ENCODE data around the gene CCDC33. TPM values are rescaled to one million over a fixed set of nuclear protein-coding genes. Genes with fewer than 3 reads are reported as not detected.
"Not testable (repeated sequence)": the region's sequence is repeated elsewhere in the genome, so short reads cannot be mapped to it uniquely, and the experiment has no call there.

CCDC33 gene
- total RNA-seq, 4 donors from 2014 or later: not detected

DNA sequence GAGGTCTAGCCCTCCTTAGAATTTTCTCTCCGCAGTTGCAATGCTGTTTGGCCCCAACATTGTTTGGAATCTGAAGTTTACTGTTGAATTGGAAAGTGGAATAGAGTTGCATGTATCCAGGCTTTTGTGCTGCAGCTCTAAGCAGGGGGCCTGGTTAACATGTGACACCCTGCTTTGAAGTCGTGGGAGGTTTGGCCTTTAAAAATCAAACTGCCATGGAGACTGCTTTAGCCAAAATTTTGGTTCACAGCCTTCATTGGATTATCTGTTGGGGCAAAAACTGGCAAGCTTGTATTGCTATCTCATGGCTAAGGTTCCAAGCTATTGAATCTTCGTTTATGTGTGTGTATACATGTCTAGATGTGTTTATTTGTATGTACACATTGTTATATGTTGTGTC, 115.5 kb downstream of the CCDC33 start:
- TF ChIP-seq POLR2A (IDR thresholded peaks at IDR 0.05): no peak
- no peak for TF ChIP-seq EP300 (IDR thresholded peaks at IDR 0.05)
- TF ChIP-seq, protein P1, sequence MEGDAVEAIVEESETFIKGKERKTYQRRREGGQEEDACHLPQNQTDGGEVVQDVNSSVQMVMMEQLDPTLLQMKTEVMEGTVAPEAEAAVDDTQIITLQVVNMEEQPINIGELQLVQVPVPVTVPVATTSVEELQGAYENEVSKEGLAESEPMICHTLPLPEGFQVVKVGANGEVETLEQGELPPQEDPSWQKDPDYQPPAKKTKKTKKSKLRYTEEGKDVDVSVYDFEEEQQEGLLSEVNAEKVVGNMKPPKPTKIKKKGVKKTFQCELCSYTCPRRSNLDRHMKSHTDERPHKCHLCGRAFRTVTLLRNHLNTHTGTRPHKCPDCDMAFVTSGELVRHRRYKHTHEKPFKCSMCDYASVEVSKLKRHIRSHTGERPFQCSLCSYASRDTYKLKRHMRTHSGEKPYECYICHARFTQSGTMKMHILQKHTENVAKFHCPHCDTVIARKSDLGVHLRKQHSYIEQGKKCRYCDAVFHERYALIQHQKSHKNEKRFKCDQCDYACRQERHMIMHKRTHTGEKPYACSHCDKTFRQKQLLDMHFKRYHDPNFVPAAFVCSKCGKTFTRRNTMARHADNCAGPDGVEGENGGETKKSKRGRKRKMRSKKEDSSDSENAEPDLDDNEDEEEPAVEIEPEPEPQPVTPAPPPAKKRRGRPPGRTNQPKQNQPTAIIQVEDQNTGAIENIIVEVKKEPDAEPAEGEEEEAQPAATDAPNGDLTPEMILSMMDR (IDR thresholded peaks at IDR 0.05): no peak
- DNase-seq (ENCODE audit: low spot score in 2 of 2): no peak
- Histone ChIP-seq H3K27ac (no peak overlapping the region), H3K4me3 (no peak overlapping the region), H3K9me3 (peaks cover 0 to 5% (median 0%) of the 10 kb centered on the region in 4 donors), H3K4me1 (peaks cover 0 to 8% (median 0%) of the 10 kb centered on the region in 4 donors), H3K36me3 (no peaks in the 10 kb centered on the region), H3K27me3 (no peaks in the 10 kb centered on the region)
- 47 to 49% methylated on average over 3 of the region's 3 CpGs for WGBS, 2 donors

DNA sequence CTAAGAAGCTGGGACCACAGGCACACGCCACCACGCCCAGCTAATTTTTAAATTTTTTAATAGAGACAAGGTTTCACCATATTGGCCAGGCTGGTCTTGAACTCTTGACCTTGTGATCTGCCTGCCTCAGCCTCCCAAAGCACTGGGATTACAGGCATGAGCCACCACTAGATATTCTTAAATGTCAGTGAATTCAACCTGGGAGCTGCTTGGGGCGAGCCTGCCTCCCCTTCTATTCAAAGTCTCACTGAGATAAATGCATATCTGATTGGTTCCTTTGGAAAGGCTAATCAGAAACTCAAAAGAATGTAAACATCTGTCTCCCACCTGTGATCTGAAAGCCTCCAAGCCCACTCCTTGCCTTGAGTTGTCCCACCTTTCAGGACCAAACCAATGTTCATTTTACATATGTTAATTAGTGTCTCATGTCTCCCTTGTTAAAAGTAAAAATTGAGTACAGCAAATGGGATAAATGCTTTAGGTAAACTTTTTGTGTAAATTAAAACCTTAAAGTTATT, 116.3 kb downstream of the CCDC33 start:
- 93 to 94% methylated on average over 3 of the region's 3 CpGs for WGBS, 2 donors

DNA sequence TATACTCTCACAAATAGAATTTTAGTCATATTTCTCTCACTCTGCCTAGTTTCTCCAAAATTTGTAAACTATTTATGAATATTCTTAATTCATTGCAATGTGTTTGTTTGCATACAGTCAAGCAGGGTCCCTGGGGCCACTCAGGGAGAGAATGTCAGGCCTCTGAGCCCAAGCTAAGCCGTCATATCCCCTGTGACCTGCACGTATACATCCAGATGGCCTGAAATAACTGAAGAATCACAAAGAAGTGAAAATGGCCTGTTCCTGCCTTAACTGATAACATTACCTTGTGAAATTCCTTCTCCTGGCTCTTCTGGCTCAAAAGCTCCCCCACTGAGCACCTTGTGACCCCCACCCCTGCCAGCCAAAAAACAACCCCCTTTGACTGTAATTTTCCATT, 117.9 kb downstream of the CCDC33 start:
- not testable (repeated sequence) for H3K27me3 ChIP-seq; H3K9me3 ChIP-seq; H3K4me3 ChIP-seq; H3K27ac ChIP-seq; DNase-seq (ENCODE audit: low spot score in 2 of 2); H3K36me3 ChIP-seq
- 85 to 89% methylated on average over 2 of the region's 2 CpGs for WGBS, 2 donors
- peaks cover 0 to 12% (median 0%) of the 10 kb centered on the region in 4 donors for H3K4me1 ChIP-seq

More for the DNA sequence above, 116.3 kb downstream of the CCDC33 start:
- Histone ChIP-seq H3K27me3 (no peaks in the 10 kb centered on the region), H3K4me3 (no peak overlapping the region), H3K9me3 (peaks cover 0 to 5% (median 0%) of the 10 kb centered on the region in 4 donors), H3K36me3 (no peaks in the 10 kb centered on the region), H3K4me1 (peaks cover 0 to 12% (median 0%) of the 10 kb centered on the region in 4 donors), H3K27ac (no peak overlapping the region)
- TF ChIP-seq POLR2A (IDR thresholded peaks at IDR 0.05): no peak
- no peak for TF ChIP-seq EP300 (IDR thresholded peaks at IDR 0.05)
- TF ChIP-seq, protein P1 (IDR thresholded peaks at IDR 0.05): no peak
- DNase-seq (ENCODE audit: low spot score in 2 of 2): no peak

DNA sequence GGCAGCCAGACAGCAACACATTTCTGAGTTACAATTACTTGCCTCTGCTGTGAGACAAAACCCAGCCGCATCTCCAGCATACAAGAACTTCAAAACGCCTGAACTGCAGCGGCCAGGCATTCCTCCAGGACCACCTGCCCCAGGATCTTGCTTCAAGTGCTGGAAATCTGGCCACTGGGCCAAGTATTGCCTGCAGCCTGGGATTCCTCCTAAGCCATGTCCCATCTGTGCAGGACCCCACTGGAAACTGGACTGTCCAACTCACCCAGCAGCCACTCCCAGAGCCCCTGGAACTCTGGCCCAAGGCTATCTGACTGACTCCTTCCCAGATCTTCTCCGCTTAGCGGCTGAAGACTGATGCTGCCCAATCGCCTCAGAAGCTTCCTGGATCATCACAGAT, 119.9 kb downstream of the CCDC33 start:
- not testable (repeated sequence) for H3K4me3 ChIP-seq; DNase-seq (ENCODE audit: low spot score in 2 of 2); H3K27ac ChIP-seq; H3K36me3 ChIP-seq; H3K9me3 ChIP-seq; H3K27me3 ChIP-seq
- WGBS, 2 donors: 87 to 90% methylated on average over 6 of the region's 6 CpGs
- H3K4me1 ChIP-seq: peaks cover 0 to 12% (median 0%) of the 10 kb centered on the region in 4 donors

DNA sequence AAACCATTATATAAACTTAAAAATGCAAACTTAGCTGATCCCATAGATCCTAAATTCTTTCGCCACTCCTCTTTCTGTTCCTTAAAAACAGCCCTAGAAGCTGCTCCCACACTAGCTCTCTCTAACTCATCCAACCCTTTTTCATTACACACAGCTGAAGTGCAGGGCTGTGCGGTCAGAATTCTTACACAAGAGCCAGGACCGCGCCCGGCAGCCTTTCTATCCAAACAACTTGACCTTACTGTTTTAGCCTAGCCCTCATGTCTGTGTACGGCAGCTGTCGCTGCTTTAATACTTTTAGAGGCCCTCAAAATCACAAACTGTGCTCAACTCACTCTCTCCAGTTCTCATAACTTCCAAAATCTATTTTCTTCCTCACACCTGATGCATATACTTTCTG, 121.4 kb downstream of the CCDC33 start:
- WGBS, 2 donors: 73 to 74% methylated on average over 7 of the region's 7 CpGs
- not testable (repeated sequence) for H3K9me3 ChIP-seq
- peak; percentile 31 to 37 for DNase-seq (ENCODE audit: low spot score in 2 of 2)

DNA sequence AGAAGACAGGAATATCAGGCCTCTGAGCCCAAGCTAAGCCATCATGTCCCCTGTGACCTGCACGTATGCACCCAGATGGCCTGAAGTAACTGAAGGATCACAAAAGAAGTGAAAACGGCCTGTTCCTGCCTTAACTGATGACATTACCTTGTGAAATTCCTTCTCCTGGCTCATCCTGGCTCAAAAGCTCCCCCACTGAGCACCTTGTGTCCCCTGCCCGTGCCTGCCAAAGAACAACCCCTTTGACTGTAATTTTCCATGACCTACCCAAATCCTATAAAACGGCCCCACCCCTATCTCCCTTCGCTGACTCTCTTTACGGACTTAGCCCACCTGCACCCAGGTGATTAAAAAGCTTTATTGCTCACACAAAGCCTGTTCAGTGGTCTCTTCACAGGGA, 123.2 kb downstream of the CCDC33 start:
- not testable (repeated sequence) for DNase-seq (ENCODE audit: low spot score in 2 of 2); H3K4me3 ChIP-seq; H3K9me3 ChIP-seq; H3K36me3 ChIP-seq; H3K27me3 ChIP-seq; H3K27ac ChIP-seq
- 59 to 66% methylated on average over 6 of the region's 6 CpGs for WGBS, 2 donors
- peaks cover 0 to 12% (median 0%) of the 10 kb centered on the region in 4 donors for H3K4me1 ChIP-seq

More for the DNA sequence above, 121.4 kb downstream of the CCDC33 start:
- not testable (repeated sequence) for H3K36me3 ChIP-seq, H3K27me3 ChIP-seq, H3K27ac ChIP-seq, H3K4me3 ChIP-seq
- peaks cover 0 to 12% (median 0%) of the 10 kb centered on the region in 4 donors for H3K4me1 ChIP-seq

DNA sequence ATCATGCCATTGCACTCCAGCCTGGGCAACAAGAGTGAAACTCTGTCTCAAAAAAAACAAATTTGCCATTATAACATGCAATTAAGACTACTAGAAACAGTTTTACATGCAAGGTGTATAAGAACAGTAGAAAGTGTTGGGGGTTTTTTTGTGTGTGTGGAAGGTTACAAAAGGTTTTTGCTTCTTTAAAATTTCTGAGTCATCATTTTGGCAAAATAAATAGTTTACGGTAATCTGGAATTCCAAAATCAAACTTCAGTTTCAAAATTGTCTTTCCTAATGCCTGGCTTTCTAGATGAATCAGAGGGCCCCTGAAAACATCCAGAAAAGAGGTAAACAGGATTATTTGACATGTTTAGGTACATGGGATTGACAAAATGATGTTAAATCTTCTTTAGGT, 124.7 kb downstream of the CCDC33 start:
- not testable (repeated sequence) for H3K9me3 ChIP-seq; H3K36me3 ChIP-seq; H3K27me3 ChIP-seq; H3K27ac ChIP-seq; H3K4me3 ChIP-seq; DNase-seq (ENCODE audit: low spot score in 2 of 2)
- H3K4me1 ChIP-seq: peaks cover 0 to 13% (median 2%) of the 10 kb centered on the region in 4 donors
- 39 to 43% methylated on average over 1 of the region's 1 CpG for WGBS, 2 donors

DNA sequence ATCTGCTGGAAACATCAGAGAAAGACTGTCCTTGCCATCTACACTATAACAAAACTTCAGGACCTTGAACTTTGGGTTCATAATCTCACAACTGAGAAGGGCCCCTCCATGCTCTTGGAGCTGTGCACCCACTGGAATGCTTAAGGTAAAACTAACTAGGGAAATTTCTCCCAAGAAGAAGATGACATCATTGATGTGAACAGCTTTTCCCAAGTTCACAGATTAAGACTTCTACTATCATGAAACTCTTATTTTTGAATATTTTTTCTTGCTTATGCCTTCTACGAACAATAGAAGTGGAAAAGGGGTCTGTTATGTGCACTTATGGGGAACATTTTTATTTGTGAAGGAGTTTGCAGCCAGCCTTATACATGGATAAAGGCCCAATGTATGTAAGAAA, 126.4 kb downstream of the CCDC33 start:
- TF ChIP-seq EP300 (IDR thresholded peaks at IDR 0.05) (no peak), POLR2A (IDR thresholded peaks at IDR 0.05) (no peak)
- TF ChIP-seq, protein P1 (IDR thresholded peaks at IDR 0.05): no peak
- peaks cover 0 to 20% (median 3%) of the 10 kb centered on the region in 4 donors for H3K4me1 ChIP-seq
- H3K4me3 ChIP-seq: no peak overlapping the region
- DNase-seq (ENCODE audit: low spot score in 2 of 2): no peak
- no peaks in the 10 kb centered on the region for H3K36me3 ChIP-seq
- no peaks in the 10 kb centered on the region for H3K27me3 ChIP-seq
- no peak overlapping the region for H3K27ac ChIP-seq
- WGBS, 2 donors: 84 to 89% methylated on average over 1 of the region's 1 CpG
- H3K9me3 ChIP-seq: no peaks in the 10 kb centered on the region
